IPS DF 19.7 (cell line): ENCODE measurements around the gene SNX9.

Experiments
- DNase-seq: peaks from one replicate; pipeline ENCODE4 v3.0.0-alpha.2; 2013; ENCODE audit warnings: low read depth, low spot score

SNX9 gene

DNA sequence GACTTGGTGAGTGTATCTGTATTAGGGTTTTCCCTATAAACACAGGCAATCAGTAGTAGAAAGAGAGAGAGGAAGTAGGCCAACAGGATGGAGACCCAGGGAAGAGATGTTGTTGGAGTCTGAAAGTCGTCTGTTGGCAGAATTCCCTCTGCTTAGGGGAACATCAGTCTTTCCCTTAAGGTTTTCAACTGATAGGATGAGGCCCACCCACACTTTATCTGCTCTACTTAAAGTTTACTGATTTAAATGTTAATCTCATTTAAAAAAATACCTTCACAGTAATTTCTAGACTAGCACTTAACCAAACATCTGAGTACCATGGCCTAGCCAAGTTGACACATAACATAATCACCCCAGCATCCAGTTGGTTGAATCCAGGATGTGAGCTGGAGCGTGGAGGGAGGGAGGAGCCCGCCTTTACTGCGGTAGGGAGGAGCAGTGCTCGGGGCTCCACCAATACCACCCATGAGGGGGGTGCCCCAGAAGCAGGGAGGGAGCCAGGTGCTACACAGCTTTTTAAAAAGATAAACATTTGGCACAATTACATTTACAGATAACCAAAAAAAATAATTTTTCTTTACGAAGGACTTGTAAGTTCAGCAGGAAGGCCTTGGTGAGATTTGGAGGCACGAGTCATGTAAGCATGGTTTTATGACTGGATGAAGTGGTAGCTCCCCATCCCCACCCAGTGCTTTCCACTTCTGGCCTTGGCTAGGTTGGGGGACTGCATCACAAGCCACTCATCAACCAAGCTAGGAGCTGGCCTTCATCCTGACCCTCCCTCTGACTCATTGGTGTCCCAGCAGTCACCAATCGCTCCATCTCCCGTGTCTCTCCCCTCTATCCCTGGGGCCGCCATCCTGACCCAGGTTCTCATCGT, 18.4 kb upstream of the SNX9 start:
- DNase-seq = no peak

DNA sequence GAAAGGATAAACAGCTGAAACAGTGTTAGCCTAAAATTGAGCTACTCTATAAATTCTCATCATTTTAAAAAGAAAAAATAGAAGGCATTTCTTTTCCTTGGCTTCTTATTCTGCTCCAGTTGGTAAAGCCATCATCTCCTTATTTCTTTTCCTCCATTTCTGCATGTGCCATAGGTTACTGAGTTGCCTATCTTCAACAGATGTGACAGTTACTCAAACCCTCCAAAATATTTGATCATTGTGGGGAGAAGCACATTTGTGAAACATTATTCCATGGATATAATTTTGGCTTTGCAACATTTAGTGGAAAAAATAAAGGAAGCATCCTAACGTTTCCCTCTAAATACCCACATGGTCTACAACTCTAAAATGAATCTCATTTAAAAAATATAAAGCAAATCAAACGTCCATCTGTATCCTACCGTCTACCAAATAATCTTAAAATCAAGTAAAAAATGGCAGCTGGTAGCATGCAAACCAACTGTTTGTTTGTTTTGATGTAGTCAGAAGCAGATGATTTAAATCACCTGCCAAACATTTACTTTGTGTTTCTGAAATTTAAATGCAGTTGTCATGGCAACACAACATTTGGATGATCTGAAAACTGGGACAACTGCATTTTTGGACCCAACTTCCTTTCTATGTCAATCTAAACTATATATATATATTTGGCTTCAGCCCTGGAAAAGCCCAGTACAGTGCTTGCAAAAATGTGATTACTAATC, 16.8 kb upstream of the SNX9 start:
- DNase-seq = no peak

DNA sequence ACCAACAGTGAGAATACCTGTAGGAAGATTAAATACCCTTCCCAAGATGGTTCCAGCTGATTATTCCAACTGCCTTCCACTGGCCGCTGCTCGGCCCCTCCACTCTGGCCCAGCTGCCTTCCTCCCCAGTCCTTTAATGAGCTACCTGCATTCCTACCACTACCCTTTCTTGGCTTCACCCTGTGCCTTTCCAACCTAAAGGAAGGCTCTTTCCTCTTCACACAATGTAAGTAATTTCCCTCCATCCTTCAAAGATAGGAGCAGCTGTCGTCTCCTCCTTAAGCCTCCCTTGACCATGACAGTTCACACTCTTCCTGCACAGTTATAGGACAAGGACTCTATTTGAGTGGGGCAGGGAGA, 16.2 kb upstream of the SNX9 start:
- no peak for DNase-seq

DNA sequence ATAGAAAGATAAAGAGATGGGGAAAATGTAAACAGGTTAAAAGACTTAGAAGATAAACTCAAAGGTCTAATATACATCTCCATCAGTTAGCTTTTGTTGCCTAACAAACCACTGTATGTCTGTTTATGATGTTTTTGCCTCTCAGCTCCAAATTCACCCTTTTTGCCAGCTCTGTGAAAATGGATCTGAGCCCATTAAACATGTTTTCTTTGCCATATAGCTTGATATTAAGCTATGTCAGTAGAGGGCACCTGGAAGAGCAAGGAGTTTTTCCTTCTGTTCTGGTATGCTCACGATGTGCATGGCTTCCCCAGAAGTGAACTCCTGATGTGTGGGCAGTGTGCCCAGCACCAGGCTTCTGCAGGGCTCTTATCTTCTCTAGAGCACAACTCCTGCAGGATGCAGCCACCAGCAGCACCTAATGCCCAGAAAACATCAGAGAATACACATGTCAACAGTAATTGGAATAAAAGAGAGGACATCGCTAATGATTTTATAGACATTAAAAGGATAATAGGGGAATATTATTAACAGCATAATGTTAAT, 14.6 kb upstream of the SNX9 start:
- no peak for DNase-seq

DNA sequence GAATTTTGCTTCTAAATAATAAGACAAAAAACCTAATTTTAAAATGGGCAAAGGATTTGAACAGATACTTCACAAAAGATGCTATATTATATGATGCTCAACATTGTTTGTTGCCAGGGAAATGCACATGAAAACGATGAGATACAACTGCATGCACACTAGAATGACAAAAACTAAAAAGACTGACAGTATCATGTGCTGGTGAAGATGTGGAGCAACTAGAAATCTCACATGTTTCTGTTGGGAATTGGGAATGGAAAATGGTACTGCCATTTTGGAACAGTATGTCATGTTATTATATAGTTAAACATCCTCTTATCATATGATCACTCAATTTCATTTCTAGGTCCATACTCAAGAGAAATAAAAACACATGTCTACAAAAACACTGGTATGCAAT, 13.4 kb upstream of the SNX9 start:
- no peak for DNase-seq

DNA sequence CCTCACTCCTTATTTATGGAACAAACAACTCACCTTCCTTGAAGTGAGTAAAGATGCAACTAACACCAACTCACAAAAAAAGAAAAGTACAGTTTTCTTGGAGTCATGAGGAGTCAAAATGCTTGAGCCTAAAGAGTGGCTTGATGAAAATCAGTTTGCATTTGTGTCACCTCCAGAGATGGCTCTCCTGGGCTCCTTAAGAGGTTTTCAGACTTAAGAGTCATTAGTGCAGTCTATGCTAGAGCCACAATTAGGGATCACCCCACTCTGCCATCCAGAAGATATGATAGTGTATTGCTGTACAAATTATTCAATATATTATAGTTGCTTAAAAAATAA, 11.9 kb upstream of the SNX9 start:
- DNase-seq = no peak

DNA sequence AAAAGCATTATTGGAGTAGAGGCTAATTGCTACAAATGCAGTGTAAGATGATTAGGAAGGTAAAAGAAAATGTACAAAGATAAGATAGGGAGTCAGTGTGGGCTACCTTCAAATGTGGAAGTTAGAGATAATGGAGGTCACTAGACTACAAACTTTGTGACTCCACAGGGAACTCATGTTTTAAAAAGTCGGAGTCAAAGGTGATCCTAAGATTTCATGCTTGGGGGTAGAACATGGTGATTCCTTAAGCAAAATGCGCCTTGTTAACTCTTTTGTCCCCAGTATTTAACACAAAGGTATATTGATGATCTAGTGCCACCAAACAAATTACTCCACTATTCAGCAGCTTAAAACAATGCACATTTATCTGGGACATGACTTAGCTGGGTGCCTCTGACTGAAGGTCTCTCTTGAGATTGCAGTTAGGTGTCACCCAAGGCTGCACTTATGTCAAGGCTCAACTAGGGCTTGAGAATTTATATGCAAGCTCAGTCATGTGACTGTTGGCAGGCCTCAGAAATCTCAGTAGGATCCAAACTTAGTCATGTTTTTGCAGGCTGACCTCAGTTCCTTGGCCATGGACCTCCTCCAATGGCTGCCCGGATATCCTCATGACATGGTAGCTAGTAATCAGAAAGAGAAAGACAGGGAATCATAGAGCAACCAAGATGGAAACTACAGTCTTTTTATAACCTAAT, 11.4 kb upstream of the SNX9 start:
- DNase-seq = no peak

DNA sequence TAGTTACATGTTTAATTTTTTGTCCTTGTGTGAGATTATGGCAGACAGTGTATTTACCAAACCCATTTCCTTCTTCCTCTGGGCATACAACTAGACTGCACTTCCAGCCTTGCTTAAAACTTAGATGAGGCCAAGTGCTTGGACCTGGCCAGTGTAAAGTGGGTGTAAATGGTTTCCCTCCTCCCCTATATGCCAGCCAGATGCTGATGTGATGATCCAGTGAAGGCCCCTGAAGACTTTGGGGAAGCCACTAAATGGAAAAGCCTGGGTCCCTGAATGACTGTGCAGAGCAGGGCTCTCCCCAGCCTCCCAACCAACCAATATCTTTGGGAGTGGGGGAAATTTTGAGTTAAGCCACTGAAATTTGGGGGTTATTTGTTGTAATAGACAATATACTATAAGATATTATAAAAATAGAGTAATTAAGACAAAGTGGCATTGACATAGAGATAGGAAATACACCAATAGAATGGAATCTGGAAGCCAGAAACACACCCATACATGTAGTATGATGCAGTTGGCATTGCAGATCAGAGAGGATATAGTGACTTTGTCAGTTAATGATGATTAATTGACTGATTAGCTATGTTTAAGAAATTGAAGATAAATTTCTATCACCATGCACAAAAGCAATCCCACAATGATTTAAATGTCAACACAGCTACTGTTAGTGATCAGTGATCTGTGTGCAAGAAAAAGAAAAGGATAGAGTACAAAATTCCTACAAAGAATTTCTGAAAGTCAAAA, 10.4 kb upstream of the SNX9 start:
- no peak for DNase-seq

DNA sequence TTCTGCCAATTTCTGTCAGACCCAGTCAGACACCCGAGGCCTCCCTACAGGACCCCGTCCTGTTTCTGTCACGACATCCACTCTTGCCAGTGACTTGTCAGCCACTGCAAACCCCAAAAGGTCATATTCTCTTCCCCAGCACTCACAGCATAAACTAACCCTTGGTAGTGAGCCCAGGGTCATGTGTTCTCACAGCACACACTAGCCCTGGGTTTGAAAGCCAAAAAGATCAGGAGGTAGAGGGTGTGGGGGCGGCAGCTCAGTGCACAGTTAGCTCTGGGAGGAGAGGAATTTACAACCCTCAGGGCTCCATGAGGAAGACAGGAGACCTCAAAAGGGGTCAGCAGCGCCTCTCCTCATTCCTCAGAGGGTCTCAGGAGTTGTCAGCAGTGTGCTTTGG, 9.9 kb upstream of the SNX9 start:
- no peak for DNase-seq

DNA sequence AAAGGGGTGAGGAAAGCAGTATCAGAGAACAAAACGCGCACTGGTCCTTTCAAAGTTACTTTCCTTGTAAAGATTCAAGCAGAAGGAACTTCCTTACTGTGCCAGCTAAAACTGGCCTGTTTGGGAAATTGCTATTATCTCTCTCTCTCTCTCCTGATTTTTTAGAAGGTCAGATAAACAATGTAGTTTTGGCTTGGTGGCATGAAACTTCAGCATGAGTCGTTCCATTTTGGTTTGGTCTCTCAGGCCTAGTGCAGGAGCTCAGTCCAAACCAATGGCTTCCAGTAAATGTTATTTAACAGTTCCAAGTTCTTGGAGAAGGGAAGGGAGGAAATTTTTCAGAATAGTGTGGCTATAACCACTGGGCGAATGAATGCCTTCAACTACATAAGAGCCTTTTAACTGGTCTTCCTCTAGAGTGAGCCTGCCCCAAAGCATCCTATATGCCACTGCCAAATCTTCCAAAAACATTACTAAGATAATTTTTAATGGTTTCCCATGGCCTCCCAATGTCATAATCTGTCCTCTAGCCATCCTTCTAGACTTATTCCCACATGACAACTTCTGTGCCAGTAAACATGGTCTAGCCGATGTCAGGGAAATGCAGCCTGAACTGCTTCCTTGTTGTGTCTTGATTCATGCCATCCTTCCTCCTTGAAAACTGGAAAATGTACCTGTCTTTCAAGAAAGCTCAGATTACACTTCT, 9.1 kb upstream of the SNX9 start:
- DNase-seq = no peak

DNA sequence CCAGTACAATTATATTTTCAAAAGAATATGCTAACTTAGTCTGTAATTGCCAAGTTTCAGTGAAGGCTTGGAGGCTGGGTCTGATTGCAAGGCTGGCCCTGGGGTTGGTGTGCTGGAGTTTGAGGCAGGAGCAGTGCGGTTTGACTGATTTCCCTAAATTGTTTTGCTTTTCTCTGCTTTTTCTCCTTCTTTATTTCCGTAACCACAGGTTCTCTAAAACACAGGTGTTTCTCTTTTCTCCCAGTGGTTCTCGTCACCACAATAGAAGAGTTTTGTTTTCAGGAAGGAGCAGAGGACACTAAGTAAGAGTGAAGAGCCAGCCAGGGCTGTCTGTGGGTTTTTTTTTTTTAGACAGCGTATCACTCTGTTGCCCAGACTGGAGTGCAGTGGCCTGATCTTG, 8.2 kb upstream of the SNX9 start:
- DNase-seq = no peak

DNA sequence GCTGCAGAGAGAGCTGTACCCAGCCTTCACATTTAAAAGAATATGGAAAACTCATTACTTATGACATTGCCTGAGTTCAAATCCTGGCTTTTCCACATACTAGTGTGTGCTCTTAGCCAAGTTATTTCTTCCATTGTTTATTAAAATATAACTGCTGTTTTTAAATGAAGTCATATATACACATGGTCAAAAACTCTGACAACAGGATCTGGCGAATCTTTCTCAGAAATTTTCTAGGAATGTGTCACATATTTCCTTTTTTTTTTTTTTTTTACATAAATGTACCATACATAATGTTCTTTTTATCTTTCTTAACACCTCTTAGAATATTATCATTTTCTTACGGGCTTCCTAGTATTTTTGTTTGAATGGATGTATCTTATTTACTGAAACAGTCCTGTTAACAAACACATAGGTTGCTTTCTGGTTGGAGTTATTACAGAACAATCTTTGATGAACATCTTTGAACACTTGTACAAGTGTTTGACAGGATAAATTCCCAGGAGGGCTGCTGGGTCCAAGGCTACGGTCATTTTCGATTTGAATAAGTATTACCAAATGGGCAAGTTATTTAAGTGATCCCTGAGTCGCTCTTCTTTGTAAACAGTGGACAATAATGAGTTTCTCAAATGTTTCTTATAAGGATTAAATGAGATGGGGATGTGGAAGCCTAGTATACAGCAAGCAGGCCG, 1.6 kb upstream of the SNX9 start:
- no peak for DNase-seq

DNA sequence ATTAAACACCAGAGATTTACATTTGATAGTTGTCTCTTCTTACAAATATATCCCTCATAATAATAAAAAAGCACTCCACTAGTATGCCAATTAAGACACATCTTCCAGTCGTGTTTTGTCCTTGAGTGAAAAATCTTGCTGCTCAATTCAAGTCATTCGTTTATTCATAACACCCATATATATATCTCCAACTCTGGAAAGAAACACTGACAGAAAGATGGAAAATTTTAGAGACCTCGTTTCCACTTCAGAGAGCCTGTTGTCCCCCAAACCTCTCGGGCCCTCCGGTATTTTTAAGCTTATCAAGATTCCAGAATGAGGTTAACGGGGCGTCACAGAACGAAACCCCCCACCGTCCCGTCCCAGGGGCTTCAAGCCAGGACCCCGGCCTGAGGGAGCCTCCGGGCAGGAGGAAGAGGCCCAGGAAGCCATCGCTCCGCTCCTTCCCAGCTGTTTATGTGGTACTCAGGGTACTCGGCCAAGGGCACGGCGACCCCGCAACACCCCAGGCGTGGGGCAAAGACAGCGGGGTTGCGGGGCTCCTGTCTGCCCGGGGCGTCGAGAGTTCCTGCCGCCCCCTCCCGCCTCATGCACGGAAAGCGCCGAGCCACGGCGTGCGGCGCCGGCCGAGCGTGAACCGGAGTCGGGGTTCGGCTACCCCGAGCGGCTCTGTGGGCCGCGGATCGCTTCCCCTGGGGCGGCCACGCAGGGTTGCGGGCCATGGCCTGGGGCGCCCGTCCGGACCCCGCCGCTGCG, 623 bp upstream of the SNX9 start:
- DNase-seq = no peak

DNA sequence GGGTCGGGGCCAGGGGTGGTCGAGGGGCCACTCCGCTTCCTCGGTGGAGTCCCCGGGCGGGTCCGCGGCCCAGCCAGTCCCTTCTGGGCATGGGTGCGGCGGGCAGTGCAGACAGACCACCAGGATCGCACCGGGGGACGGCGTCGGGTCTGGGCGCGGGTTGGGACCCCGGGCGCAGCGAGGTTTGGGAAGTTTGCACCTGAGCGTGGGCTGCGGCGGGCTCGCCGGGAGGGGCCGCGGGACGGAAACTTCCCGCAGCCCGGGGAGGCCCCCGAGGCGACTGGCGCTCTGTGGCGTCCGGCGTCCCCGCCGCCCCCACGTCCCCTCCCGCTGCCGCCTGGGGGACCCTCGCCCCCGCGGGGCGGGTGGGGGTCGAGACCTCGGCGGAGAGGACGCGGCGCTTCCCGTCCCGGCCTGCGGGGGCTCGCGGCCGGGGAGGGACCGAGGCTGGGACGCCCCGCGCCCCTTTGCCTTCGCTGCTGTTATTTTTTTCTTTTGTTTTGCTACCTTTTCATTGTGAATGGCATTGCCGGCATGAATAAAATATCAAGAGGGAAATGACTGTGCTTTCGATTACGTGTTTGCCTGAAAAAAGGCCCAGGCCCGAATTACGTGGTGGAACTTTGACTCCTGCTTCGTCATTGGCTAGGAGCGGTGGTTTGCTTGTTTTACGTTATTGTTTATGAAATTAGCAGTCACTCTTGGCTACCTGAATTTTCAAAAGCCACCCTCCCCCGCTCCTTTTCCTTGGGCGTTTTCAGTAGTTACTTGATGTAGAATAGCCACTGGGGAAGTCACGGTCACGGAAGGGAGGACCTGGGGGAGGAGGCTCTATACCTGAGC, 703 bp downstream of the SNX9 start:
- no peak for DNase-seq

DNA sequence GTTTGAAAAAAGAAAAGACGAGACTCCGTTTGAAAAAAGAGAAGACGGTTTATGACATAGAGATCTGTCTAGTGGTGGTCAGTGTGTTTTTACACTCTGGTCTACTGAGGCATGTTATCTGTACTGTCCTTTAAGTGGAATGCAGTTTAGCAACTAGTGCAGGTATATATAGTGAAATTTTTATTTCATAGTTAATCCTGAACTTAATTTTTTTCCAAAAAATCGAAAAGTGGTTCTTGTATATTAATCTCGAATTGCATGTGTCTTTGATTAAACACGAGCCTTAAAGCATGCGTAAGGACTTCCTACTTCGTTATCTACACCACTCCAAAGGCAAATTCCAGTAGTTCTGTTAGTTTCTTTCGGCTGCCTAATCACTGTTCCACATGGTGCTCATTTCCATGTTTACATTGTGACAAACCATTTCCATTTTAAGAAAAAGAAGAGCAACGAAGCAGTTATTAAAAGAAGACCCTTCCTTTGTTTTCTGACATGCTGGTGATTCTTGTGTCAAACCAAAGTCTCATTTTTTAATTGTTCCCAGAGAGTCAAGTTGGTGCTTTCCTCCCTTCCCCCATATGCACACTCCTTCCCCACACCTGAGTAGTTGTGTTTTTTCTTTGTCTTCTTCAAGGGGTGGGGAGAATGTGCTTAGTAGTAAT, 2.3 kb downstream of the SNX9 start:
- no peak for DNase-seq

DNA sequence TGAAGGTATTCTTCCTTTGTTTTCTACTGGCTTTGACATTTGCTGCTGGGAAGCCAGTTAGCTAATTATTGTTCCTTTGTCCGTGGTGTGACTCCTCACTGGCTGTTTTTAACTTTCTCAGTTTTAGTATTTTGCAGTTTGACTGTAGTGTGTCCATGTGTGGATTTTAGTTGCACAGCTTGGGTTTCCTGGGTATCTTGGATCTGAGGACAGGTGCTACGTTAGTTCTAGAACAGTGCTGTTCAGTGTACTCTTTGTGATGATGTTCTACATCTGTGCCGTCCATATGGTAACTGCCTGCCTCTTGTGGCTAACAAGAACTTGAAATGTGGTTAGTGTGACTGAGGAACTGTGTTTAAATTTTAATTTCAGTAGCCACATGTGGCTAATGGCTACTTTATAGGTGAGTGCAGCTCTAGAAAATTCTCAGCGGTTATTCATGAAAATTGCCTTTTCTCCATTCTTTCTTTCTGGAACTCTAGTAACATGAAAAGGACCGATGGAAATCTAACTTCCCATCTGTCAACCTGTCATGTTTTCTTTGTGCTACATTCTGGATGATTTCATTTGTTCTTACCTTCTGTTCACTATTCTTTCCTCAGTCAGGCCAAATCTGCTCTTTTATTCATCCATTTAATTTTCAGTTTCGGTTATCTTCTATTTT, 7.4 kb downstream of the SNX9 start:
- no peak for DNase-seq

DNA sequence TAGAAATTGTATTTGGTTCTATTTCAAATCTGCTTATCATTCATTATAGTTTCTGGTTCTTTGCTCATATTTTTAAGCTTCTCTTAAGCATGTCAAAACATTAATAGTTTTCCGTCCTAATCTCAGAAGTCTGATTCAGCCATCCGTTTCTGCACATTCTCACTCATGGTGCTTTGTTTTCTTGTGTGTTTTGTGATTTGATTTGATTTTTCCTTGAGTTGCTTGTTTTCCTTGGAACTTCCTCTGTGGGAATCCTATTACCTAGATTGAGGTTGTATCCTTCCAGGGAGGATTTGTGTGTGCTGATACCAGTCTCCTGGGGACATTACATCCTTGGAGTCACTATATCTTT, 7.9 kb downstream of the SNX9 start:
- DNase-seq = no peak
